MM.1S (cell line): ENCODE results near the gene CHRM3.

Experiments
- CTCF ChIP-seq: fragments of 300-600 bp; sonication (generic); IDR thresholded peaks from 2 replicates; pipeline ENCODE4 v1.5.1; 2016; ENCODE audit warnings: antibody characterized with exemption, low read length, mixed read lengths
- EZH2 ChIP-seq: fragments of 300-600 bp; sonication (generic); optimal IDR thresholded peaks from 2 replicates; pipeline ENCODE3; 2017; ENCODE audit warnings: low read depth, mild to moderate bottlenecking, antibody characterized with exemption, low read length, mixed read lengths

- TF ChIP-seq CTCF (no peak), EZH2 (no peak)
Measured at GRCh38 chr1:239368436-239369109, 17.8 kb upstream of the CHRM3 start.
